HepG2 (cell line): ENCODE results near the gene GRHPR. TPM values are rescaled to one million over a fixed set of nuclear protein-coding genes. Genes with fewer than 3 reads are reported as not detected.

Source experiments
- ATAC-seq: fragments of 200-7000 bp; cut with Tn5 transposase; 3 replicates; pipeline ENCODE4 v1.9.1; 2020; ENCODE audit warnings: mild to moderate bottlenecking, moderate library complexity
- BruUV-seq: library from RNA; stranded (reverse); fragments of 400-500 nt; replicated peaks from 2 replicates; lab custom pipeline; 2021; lab: Mats Ljungman, UMichigan
- CTCF ChIA-PET: fragments of 300-600 bp; formaldehyde crosslinking; extraction: SDS; loops from one replicate; lab custom pipeline; 2021; ENCODE audit warnings: low total read pairs, inconsistent platforms, low intra/inter-chr PET ratio; lab: Yijun Ruan, JAX
- POLR2A ChIA-PET: fragments of 350-600 bp; sonication (Branson Sonifier 250); formaldehyde crosslinking; loops from one replicate; lab custom pipeline; 2020; ENCODE audit warnings: antibody characterized with exemption, inconsistent platforms; lab: Yijun Ruan, JAX
- DNase-seq: peaks from one replicate; pipeline ENCODE4 v3.0.0-alpha.2; 2015; ENCODE audit warnings: low spot score
- FAIRE-seq: peaks from 3 replicates; lab custom pipeline; 2011; peaks lifted over from hg19 to GRCh38; lab: Jason Lieb, UNC
- H2AFZ ChIP-seq: one replicate; pipeline ENCODE4 v1.6.1; 2011; ENCODE audit warnings: low read length, inconsistent platforms
- H3K27ac ChIP-seq: fragments of 300-600 bp; 3 replicates; pipeline ENCODE4 v1.8.0; 2011; ENCODE audit warnings: mixed run types, mild to moderate bottlenecking, mixed read lengths, low read length, inconsistent platforms; ENCODE audit not compliant: insufficient read depth; ENCODE audit errors: extremely low read length
- H3K27me3 ChIP-seq, 2 experiments: fragments of 200-600 bp in 1 of 2; 2 replicates in 1 of 2; 3 replicates in 1 of 2; pipeline versions ENCODE4 v1.6.0 to v1.8.0; 2011; ENCODE audit warnings: low read length in 2 of 2, mild to moderate bottlenecking in 2 of 2, moderate library complexity in 2 of 2, inconsistent platforms in 1 of 2; ENCODE audit not compliant: insufficient read depth in 2 of 2, control insufficient read depth in 1 of 2
- H3K36me3 ChIP-seq, 2 experiments: fragments of 200-600 bp in 1 of 2; replicated peaks in 1 of 2; 2 replicates in 1 of 2; 3 replicates in 1 of 2; pipeline versions ENCODE4 v1.5.1 to v1.8.0; 2011; ENCODE audit warnings: low read length in 2 of 2, inconsistent platforms in 1 of 2; ENCODE audit not compliant: insufficient read depth in 2 of 2, control insufficient read depth in 1 of 2
- H3K4me1 ChIP-seq: 2 replicates; pipeline ENCODE4 v1.5.1; 2012; ENCODE audit warnings: low read length, inconsistent platforms; ENCODE audit not compliant: insufficient read depth
- H3K4me2 ChIP-seq: 2 replicates; pipeline ENCODE4 v1.6.0; 2011; ENCODE audit warnings: low read depth, low read length, inconsistent platforms
- H3K4me3 ChIP-seq, 3 experiments: fragments of 200-600 bp in 1 of 3; sonication (generic), shearing (Covaris generic) in 1 of 3; replicated peaks in 1 of 3; 2 replicates each; pipeline ENCODE4 v1.5.1; 2011 to 2016; ENCODE audit warnings: low read length in 3 of 3, inconsistent platforms in 2 of 3, low read depth in 2 of 3, mild to moderate bottlenecking in 2 of 3, control low read depth in 1 of 3, mixed read lengths in 1 of 3; ENCODE audit not compliant: insufficient read depth in 1 of 3
- H3K79me2 ChIP-seq: one replicate; pipeline ENCODE4 v1.6.1; 2011; ENCODE audit warnings: low read length, inconsistent platforms; ENCODE audit not compliant: insufficient read depth
- H3K9ac ChIP-seq: 2 replicates; pipeline ENCODE4 v1.6.0; 2011; ENCODE audit warnings: mild to moderate bottlenecking, low read depth, low read length, inconsistent platforms; ENCODE audit not compliant: insufficient read depth
- H3K9me3 ChIP-seq: 2 replicates; pipeline ENCODE4 v1.5.1; 2012; ENCODE audit warnings: mild to moderate bottlenecking, low read length
- H4K20me1 ChIP-seq: 2 replicates; pipeline ENCODE4 v1.6.0; 2011; ENCODE audit warnings: inconsistent platforms, mild to moderate bottlenecking, low read length, moderate library complexity; ENCODE audit not compliant: insufficient read depth
- E2F2 ChIP-seq: sonication (generic); formaldehyde crosslinking; IDR thresholded peaks from 2 replicates; pipeline ENCODE4 v1.4.0; 2020; ENCODE audit warnings: missing genetic modification reagents, borderline replicate concordance
- HNF4A ChIP-seq: sonication (generic); formaldehyde crosslinking; IDR thresholded peaks from 2 replicates; pipeline ENCODE4 v1.4.0; 2020; ENCODE audit warnings: missing genetic modification reagents
- MED13 ChIP-seq: sonication (generic); formaldehyde crosslinking; IDR thresholded peaks from 2 replicates; pipeline ENCODE4 v1.5.0; 2020; ENCODE audit warnings: missing genetic modification reagents
- RAD21 ChIP-seq: fragments of 450-650 bp; formaldehyde crosslinking; IDR thresholded peaks from 2 replicates; pipeline ENCODE4 v1.5.0; 2020; ENCODE audit warnings: mild to moderate bottlenecking
- RARA ChIP-seq: IDR thresholded peaks from 2 replicates; pipeline ENCODE4 v1.6.1; 2016; ENCODE audit warnings: missing genetic modification reagents, missing compliant biosample characterization
- TRIM24 ChIP-seq: sonication (generic); formaldehyde crosslinking; IDR thresholded peaks from 2 replicates; pipeline ENCODE4 v1.8.0; 2022; ENCODE audit warnings: mild to moderate bottlenecking, missing genetic modification reagents
- ZNF121 ChIP-seq: sonication (generic); formaldehyde crosslinking; IDR thresholded peaks from 2 replicates; pipeline ENCODE4 v1.5.0; 2020; ENCODE audit warnings: mild to moderate bottlenecking, missing genetic modification reagents
- ZNF546 ChIP-seq: sonication (generic); formaldehyde crosslinking; conservative IDR thresholded peaks from 2 replicates; pipeline ENCODE4 v1.8.1; 2023; ENCODE audit warnings: mild to moderate bottlenecking, missing genetic modification reagents
- ZNF768 ChIP-seq: sonication (generic); formaldehyde crosslinking; IDR thresholded peaks from 2 replicates; pipeline ENCODE4 v1.4.0; 2020; ENCODE audit warnings: missing genetic modification reagents
- ZSCAN25 ChIP-seq: sonication (generic); formaldehyde crosslinking; IDR thresholded peaks from 2 replicates; pipeline ENCODE4 v1.8.0; 2022; ENCODE audit warnings: mild to moderate bottlenecking, missing genetic modification reagents
- WGBS: methylation state at CpG from one replicate; pipeline ENCODE4 v1.1.6; 2017; ENCODE audit warnings: low lambda C conversion rate; 5-methylcytosine and 5-hydroxymethylcytosine counted together
- in situ Hi-C: cut with HindIII; loops from 2 replicates; pipeline ENCODE4 v1.10.0; 2017; ENCODE audit warnings: low pct_unique_long_range_greater_than_20kb; ENCODE audit not compliant: extremely low pct_ligation_motif_present
- intact Hi-C: fragments of 100-400 bp; cut with micrococcal nuclease; formaldehyde crosslinking; loops from one replicate; pipeline ENCODE4 v1.10.0; 2022; ENCODE audit not compliant: unreplicated experiment
- polyA plus RNA-seq, 8 experiments: library from polyadenylated mRNA; depleted of rRNA in 3 of 8; stranded (reverse) in 7 of 8; unstranded in 1 of 8; fragments of >200 nt; fragmentation: Illumina TruSeq in 4 of 8; extraction: Trizol in 4 of 8; gene quantifications; 2 replicates each; pipeline versions ENCODE4 v1.2.1 to v1.2.3, GENCODE V29; 2011 to 2016; ENCODE audit warnings: low read depth in 4 of 8, missing spikeins in 1 of 8, mixed read lengths in 1 of 8; ENCODE audit not compliant: insufficient read depth in 1 of 8
- total RNA-seq, 5 experiments: library from RNA; depleted of rRNA; stranded (reverse); fragments of >200 nt; fragmentation: Illumina TruSeq; extraction: Trizol; gene quantifications; 2 replicates each; pipeline ENCODE4 v1.2.3, GENCODE V29; 2016; ENCODE audit warnings: low read depth in 1 of 5
- TF ChIP-seq, protein P1 (sequence below): sonication (generic); formaldehyde crosslinking; IDR thresholded peaks from 2 replicates; pipeline ENCODE4 v1.5.0; 2020; ENCODE audit warnings: mild to moderate bottlenecking, missing genetic modification reagents

The GRHPR gene
- total and polyA plus RNA-seq, 2 of the 13 experiments (the other 11 are each of a cell fraction or from before 2014, with no cell fraction given) = 113 to 115 TPM

GRCh38 chr9:37419204-37419603 is 3.3 kb upstream of the GRHPR start:
- Histone ChIP-seq H3K4me2 (peak overlapping the region; percentile 82; the same call in 1 of the 2 replicates), H3K4me1 (peaks cover 74% of the 10 kb centered on the region), H3K27me3 (no peaks in the 10 kb centered on the region), H3K36me3 (no peaks in the 10 kb centered on the region), H3K9ac (no peak overlapping the region), H3K79me2 (peaks cover 16% of the 10 kb centered on the region), H3K27ac (no peak overlapping the region), H3K4me3 (no peak overlapping the region), H4K20me1 (no peaks in the 10 kb centered on the region), H2AFZ (no peak overlapping the region), H3K9me3 (no peaks in the 10 kb centered on the region)
- intact Hi-C loops = loop anchor here (5.0 kb wide), 1 partner anchor 552 kb away; no protein-coding TSS in a partner anchor
- no peak for ATAC-seq
- DNase-seq = no peak
- ChIA-PET CTCF (no interaction called here), POLR2A (interaction anchor here (2.6 to 3.0 kb wide), 2 partner anchors 12 to 47 kb away, joined by 16 to 20 read pairs; partner anchors contain the start of gene ZBTB5)
- in situ Hi-C loops = no loop called here
- FAIRE-seq = no peak
- WGBS = 38% methylated on average over 5 of the region's 5 CpGs
- TF ChIP-seq, protein P1, sequence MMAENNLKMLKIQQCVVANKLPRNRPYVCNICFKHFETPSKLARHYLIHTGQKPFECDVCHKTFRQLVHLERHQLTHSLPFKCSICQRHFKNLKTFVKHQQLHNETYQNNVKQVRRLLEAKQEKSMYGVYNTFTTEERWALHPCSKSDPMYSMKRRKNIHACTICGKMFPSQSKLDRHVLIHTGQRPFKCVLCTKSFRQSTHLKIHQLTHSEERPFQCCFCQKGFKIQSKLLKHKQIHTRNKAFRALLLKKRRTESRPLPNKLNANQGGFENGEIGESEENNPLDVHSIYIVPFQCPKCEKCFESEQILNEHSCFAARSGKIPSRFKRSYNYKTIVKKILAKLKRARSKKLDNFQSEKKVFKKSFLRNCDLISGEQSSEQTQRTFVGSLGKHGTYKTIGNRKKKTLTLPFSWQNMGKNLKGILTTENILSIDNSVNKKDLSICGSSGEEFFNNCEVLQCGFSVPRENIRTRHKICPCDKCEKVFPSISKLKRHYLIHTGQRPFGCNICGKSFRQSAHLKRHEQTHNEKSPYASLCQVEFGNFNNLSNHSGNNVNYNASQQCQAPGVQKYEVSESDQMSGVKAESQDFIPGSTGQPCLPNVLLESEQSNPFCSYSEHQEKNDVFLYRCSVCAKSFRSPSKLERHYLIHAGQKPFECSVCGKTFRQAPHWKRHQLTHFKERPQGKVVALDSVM = peak; percentile 68
- TF ChIP-seq ZNF768 (CRISPR knock-in tag) (no peak), E2F2 (CRISPR knock-in tag) (no peak), TRIM24 (CRISPR knock-in tag) (no peak), ZSCAN25 (CRISPR knock-in tag) (peak; percentile 86), RARA (peak; percentile 38; the same call in 1 of the 2 replicates), HNF4A (CRISPR knock-in tag) (peak; percentile 11; the same call in 1 of the 2 replicates), RAD21 (CRISPR knock-in tag) (no peak), ZNF121 (CRISPR knock-in tag) (peak; percentile 89), MED13 (CRISPR knock-in tag) (no peak), ZNF546 (no peak)
- no TSS peak for BruUV-seq
